ENCODE results near the gene TBX4.

DNA sequence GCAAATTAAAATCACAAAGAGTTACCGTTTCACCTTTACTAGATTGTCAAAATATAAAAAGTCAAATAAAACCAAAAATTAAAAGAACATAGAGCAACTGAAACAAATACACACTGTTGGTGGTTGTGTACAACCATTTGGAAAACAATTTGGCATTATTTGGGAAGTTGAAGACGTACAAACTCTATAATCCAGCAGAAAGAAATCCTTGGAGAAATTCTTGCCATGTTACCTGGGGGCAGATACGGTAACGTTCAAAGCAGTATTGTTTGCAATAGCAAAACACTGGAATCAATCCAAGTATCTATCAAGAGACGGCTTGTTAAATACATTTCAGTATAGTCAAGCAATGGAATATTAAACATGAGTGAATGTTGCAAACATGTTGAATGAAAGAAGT is 56.7 kb downstream of the TBX4 start:
- TF ChIP-seq, protein P1, sequence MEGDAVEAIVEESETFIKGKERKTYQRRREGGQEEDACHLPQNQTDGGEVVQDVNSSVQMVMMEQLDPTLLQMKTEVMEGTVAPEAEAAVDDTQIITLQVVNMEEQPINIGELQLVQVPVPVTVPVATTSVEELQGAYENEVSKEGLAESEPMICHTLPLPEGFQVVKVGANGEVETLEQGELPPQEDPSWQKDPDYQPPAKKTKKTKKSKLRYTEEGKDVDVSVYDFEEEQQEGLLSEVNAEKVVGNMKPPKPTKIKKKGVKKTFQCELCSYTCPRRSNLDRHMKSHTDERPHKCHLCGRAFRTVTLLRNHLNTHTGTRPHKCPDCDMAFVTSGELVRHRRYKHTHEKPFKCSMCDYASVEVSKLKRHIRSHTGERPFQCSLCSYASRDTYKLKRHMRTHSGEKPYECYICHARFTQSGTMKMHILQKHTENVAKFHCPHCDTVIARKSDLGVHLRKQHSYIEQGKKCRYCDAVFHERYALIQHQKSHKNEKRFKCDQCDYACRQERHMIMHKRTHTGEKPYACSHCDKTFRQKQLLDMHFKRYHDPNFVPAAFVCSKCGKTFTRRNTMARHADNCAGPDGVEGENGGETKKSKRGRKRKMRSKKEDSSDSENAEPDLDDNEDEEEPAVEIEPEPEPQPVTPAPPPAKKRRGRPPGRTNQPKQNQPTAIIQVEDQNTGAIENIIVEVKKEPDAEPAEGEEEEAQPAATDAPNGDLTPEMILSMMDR (IDR thresholded peaks at IDR 0.05), result no peak
- TF ChIP-seq POLR2A (IDR thresholded peaks at IDR 0.05), result no peak

All from thyroid gland (tissue), 4 donors.